Activated CD4-positive, CD25-positive, alpha-beta regulatory T cell treated with anti-CD3 and anti-CD28 coated beads, Interleukin-2, amount 50 U/mL, for 16 hours (primary cell): ENCODE measurements around the gene H1-8.

Experiments
- DNase-seq: peaks from one replicate; pipeline ENCODE4 v3.0.0-alpha.2; 2020; ENCODE audit warnings: low read depth, low spot score

The H1-8 gene

DNA sequence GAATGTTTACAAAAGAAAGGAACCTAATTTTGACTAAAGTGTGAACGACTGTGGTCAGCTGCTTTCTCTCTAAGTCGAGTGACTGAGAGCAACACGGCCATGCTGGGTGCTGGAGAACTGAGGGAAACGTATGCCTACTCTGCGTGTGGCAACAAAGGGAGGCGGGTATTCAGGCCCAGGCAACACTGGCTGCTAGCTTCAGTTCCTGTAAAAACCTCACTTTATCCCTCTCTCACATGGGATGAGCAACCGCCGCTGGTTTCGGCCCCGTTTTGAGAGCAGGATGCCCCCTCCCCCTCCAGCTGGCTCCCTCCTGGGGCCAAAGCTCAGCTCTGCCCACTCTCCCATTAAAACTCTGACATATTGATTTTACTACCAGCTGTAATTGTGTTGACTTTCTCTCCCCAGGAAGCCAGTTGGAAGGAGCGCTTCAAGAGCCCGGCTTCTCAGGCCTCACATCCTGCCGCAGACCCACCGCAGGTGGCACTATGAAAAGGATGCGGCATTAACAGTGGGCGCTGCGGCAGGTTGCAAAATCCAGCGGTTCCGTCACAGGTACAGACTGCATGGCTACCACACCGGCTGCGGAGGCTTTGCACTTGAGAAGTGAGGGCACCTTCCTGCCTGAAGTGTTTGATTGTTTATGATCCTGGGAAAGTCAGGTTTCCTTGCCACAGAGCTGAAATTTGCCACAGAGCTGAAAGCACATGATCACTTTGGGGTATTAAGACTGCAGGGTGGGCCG is 50.8 kb downstream of the H1-8 start:
- no peak for DNase-seq

DNA sequence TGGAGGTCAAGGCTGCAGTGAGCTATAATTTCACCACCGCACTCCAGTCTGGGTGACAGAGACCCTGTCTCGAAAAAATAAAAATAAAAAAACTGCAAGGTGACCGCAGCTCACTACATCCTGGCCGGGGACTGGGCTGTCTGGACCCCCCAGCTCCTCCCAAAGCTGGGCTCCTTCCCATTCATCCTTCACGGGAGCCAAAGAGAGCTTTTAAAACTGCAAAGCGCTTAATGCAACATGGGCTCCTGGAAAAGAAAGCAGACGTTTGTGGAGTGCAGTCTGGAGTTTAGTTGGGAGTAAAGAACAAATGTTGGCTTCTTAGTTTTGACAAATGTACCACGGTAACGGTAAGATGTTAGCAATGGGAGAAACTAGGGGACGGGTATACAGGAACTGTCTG is 51.4 kb downstream of the H1-8 start:
- DNase-seq = no peak

DNA sequence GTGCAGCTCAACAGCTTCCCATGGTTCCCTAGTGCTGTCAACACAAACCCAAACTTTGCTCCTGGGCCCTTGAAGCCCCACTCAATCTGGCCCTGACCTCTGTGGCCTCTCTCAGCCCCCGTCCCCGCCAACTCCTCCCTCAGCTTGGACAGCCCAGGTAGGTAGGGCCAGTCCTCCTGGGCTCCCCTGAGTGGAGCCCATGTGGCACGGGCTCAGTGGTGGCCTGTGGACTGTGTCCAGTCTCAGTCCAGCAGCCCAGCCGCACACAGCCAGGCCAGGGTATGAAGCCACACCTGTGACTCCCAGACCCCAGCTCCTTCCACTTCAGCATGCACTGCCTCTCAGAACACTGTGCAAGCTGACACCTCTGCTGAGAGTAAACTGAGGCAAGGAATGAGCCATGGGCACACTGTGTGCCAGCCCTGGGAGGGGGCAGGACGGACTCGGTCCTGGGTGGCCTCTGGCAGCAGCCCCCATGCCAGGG is 52.0 kb downstream of the H1-8 start:
- DNase-seq = no peak

DNA sequence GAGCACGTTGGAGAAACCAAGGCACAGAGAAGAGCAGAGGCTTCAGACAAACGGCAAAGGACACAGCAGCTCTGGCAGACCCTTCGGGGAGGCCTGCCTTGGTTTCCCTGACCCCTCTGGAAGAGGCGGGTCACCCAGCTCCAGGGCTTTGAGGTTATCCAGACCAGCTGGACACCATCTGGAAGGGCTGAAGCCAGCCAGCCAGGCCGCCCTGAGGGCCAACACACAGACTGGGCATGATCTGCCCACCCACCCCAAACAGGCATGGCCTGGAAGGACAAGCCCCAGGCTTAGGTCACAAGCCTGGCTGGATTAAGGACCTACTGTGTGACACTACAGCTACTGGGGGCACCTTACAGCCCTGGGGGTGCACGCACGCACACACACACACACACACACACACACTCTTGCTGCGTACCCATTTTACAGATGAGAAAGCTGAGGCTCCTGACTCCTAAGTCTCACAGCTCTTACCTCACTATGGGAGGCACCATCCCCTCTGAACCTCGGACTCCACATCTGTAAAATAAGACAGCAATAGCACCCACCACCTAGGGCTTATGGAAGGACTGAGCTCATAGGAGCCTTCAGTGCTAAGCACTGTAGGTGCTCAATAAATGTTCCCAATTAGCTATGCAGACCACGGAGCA is 52.7 kb downstream of the H1-8 start:
- no peak for DNase-seq

DNA sequence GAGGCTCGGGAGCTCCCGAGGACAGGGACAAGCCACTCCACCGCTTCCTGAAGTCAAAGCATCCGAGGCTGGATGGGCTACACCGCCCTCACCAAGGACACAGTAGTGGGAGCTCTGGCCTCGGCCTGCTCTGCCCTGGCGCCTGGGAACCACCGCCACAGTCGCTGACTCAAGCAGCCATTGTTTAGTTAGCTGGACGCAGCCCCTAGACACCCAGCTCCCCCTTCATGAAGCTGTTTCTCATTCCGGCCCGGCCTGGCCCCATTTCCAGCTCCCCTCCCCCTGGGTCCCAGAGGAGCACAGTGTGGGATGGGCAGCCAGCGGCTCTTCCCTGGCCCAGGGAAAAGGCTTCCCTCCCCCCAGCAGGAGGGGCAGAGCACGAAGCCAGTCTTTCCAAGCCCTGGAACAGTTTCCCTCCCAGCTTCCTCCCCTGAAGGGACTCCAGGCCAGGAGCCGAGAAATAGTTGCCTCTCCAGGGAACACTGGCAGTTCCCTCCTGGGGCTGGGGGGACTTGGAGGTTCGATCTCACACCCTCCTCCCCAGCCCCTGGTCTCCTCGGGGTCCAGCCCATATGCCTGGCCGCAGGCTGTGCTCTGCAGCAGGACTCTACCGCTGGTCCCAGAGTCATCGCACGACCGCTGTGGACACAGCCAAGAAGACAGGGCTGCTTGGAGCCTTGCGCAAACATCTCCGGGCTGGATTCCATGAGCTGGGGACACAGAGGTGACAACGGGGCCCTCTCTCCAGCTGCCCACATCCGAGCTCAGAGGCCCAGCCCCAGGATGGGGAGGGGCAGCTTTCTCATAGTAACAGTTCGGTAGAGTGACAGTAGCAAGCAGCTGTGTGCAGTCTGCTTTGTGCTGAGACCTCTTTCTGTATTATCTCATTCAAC is 53.5 kb downstream of the H1-8 start:
- DNase-seq = no peak

DNA sequence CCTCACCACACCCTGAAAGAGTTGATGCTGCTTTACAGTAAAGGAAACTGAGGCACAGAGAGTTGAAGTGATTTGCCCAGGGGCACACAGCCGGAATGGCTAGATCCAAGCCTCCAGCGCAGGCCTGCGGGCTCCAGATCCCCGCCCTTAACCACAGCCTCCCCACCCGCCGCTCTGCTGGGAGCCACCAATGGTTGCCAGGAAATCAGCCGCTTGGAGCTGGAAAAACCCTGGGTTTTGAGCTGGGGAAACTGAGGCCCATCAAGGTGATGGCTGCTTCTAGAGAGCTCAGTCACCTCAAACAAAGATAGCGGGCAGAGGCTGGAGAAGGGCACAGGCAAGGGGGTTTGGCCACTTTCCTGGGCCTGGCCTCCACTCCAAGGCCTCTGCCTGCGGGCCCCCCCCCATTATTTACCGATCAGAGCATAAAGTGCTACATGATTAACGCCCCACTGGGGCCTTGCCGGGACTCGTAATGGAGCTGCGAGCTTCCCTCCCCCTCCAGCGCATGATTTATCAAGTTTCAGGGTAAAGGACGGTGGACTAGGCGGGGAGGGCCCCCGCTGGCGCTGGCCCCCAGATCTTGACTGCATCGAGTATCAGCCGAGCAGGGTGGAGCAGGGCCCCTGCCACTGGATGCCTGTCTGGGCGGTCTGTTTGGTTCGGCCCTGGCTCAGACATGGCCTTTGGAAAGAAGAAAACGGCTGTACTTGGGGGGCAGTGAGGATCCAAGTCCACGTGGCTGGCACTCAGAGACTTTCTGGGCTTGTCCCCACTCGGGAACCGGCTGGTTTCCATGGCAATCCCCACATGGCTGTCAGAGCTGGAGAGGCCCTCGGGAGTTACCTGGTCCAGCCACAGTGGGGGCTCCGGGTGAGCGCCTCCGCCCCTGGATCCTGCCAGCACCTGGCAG is 54.4 kb downstream of the H1-8 start:
- DNase-seq = no peak

DNA sequence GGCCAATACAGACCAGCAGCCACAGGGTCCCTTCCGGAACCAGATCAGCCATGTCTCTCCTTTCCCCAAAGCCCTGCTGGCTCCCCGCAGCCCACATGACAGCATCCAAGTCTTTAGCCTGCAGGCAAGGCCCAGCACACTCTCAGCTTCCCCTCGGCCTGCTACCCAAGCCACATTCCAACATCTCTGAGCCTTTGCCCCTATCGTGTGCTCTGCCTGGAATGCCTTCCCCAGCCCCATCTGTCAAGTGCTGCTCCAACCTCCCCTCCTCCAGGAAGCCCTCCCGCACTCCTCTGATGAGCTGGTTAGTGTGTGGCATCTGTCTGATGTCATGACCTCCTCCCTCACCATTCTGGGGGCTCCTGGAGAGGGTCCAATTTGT is 55.0 kb downstream of the H1-8 start:
- no peak for DNase-seq

DNA sequence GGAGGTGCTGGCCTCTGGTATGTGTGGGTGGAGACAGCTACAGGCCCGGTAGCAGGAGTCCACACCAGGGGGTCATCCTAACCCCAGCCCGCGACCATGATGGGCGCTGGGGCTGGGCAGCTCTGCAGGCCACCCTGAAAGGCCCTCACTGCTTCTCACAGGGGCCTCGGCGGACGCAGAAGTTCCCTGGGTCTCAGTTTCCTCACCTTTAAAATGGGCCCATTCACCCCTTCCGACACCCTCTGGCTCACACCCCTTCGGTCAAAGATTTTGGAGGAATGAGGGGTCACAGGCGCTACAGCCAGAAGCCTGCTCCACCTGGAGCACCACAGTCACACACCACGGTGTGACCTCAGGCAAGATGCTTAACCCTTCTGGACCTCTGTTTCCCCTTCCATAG is 55.5 kb downstream of the H1-8 start:
- DNase-seq = no peak

DNA sequence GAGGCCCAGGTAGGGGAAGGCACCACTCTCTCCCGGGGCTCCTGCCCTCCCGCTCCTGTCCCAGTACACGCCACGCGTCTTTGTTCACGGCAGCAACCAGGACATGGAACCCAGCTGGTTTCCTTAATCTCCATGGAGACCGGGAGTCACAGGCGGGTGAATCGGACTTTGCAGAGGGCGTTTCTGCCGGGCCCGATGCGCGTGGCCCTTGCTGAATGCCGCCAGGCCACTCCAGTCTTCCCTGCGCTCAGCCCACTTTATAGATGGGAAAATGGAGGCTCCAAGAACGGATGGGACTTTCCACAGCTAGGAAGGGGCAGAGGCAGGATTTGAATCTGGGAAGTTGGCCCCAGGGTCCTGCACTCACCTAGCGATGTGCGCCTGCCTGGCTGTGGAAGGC is 56.1 kb downstream of the H1-8 start:
- DNase-seq = no peak

DNA sequence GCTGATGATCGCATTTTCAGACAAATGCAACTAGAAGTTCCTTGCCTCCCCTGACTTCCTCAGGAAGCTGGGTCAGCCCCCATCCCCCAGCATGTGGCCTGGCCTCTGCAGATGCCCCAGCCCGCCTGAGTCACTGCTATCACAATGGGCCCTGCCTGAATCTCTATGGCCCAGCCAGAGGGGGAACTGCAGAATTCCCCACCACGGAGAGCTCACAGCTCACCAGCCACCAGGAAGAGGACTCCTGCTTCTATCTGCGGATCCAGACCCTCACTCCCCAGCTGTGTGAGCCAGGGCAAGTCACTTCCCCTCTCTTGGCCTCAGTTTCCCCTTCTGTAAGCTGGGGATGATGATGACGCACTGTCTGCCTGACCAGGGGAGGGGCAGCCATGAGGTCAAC is 56.6 kb downstream of the H1-8 start:
- no peak for DNase-seq

DNA sequence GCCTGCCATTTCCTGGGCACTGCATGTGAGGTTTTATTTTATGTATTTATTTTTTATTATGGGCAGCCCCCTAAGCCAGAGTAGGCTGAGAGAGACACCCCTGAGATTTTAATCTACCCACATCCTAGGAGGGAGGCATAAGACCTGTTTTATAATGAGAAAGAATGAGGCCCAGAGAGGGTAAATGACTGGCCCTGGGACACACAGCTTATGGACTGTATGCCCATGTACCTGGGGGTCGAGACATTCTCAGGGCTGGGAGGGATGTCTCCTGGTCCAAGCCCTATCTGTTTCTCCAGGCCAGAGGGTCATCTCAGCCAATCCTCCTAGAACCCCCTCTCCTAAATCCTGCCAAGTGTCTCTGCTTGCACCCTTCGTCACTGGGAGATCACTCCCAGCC is 57.4 kb downstream of the H1-8 start:
- no peak for DNase-seq
